Osteoblast (primary cell): ENCODE measurements around the gene OR4F6. TPM values are rescaled to one million over a fixed set of nuclear protein-coding genes. Genes with fewer than 3 reads are reported as not detected.
A peak's percentile ranks its signal among the peaks of the same experiment; 100 is the strongest.

Source experiments
- DNase-seq: peaks from one replicate; pipeline ENCODE4 v3.0.0; 2011; ENCODE audit warnings: low spot score, mixed read lengths; ENCODE audit not compliant: insufficient read length; ENCODE audit errors: missing footprints
- H2AFZ ChIP-seq: 2 replicates; pipeline ENCODE4 v1.6.0; 2011; ENCODE audit warnings: mild to moderate bottlenecking, low read length
- H3K27ac ChIP-seq: 2 replicates; pipeline ENCODE4 v1.5.1; 2011; ENCODE audit warnings: mild to moderate bottlenecking, low read depth, low read length, moderate library complexity
- H3K27me3 ChIP-seq: 2 replicates; pipeline ENCODE4 v1.6.0; 2012; ENCODE audit warnings: mild to moderate bottlenecking, control low read depth, inconsistent platforms, low read length, moderate library complexity; ENCODE audit not compliant: insufficient read depth
- H3K36me3 ChIP-seq: 2 replicates; pipeline ENCODE4 v1.5.1; 2011; ENCODE audit warnings: mild to moderate bottlenecking, low read length, control low read depth, moderate library complexity; ENCODE audit not compliant: insufficient read depth
- H3K4me1 ChIP-seq: 2 replicates; pipeline ENCODE4 v1.5.1; 2011; ENCODE audit warnings: mild to moderate bottlenecking, low read length, control low read depth, moderate library complexity; ENCODE audit not compliant: insufficient read depth
- H3K4me2 ChIP-seq: 2 replicates; pipeline ENCODE4 v1.6.0; 2011; ENCODE audit warnings: mild to moderate bottlenecking, low read length; ENCODE audit not compliant: insufficient read depth
- H3K4me3 ChIP-seq: fragments of 200-600 bp; sonication (generic); 3 replicates; pipeline ENCODE4 v1.5.1; 2012; ENCODE audit warnings: mild to moderate bottlenecking, low read length, inconsistent platforms; ENCODE audit not compliant: insufficient read depth
- H3K79me2 ChIP-seq: 2 replicates; pipeline ENCODE4 v1.6.0; 2012; ENCODE audit warnings: mild to moderate bottlenecking, low read length, control low read depth, inconsistent platforms; ENCODE audit not compliant: insufficient read depth
- H3K9me3 ChIP-seq: 2 replicates; pipeline ENCODE4 v1.5.1; 2011; ENCODE audit warnings: low read depth, low read length, control low read depth
- H4K20me1 ChIP-seq: 2 replicates; pipeline ENCODE4 v1.6.0; 2012; ENCODE audit warnings: mild to moderate bottlenecking, low read length, control low read depth; ENCODE audit not compliant: insufficient read depth
- CTCF ChIP-seq: IDR thresholded peaks from 2 replicates; pipeline ENCODE4 v1.5.1; 2011; ENCODE audit warnings: mild to moderate bottlenecking, low read depth, low read length, moderate library complexity; ENCODE audit errors: extremely low read depth
- total RNA-seq: library from RNA; depleted of rRNA; stranded (reverse); fragments of >200 nt; gene quantifications from 2 replicates; pipeline ENCODE4 v1.2.3, GENCODE V29; 2012

Gene OR4F6
- total RNA-seq, 1 donor = not detected

GRCh38 chr15:101795455-101795854 lies 7.9 kb upstream of the OR4F6 start:
- Histone ChIP-seq H3K4me2 (no peak overlapping the region), H3K9me3 (no peaks in the 10 kb centered on the region), H3K4me1 (peaks cover 8% of the 10 kb centered on the region), H3K27me3 (no peaks in the 10 kb centered on the region), H3K4me3 (no peak overlapping the region), H4K20me1 (no peaks in the 10 kb centered on the region), H3K27ac (no peak overlapping the region), H2AFZ (no peak overlapping the region), H3K79me2 (no peaks in the 10 kb centered on the region), H3K36me3 (no peaks in the 10 kb centered on the region)
- no peak for TF ChIP-seq CTCF
- peak; percentile 82 for DNase-seq

GRCh38 chr15:101799665-101800064 lies 3.6 kb upstream of the OR4F6 start:
- no peak for DNase-seq

GRCh38 chr15:101801048-101801447 lies 2.3 kb upstream of the OR4F6 start:
- no peak for TF ChIP-seq CTCF
- no peak overlapping the region for H3K27ac ChIP-seq
- no peaks in the 10 kb centered on the region for H3K27me3 ChIP-seq
- no peaks in the 10 kb centered on the region for H3K4me1 ChIP-seq
- no peak overlapping the region for H3K4me2 ChIP-seq
- H3K79me2 ChIP-seq = no peaks in the 10 kb centered on the region
- DNase-seq = no peak
- no peaks in the 10 kb centered on the region for H3K36me3 ChIP-seq
- no peak overlapping the region for H2AFZ ChIP-seq
- no peaks in the 10 kb centered on the region for H4K20me1 ChIP-seq
- H3K9me3 ChIP-seq = no peaks in the 10 kb centered on the region
- no peak overlapping the region for H3K4me3 ChIP-seq

More at GRCh38 chr15:101799665-101800064, 3.6 kb upstream of the OR4F6 start:
- H2AFZ ChIP-seq = no peak overlapping the region
- peaks cover 8% of the 10 kb centered on the region for H3K4me1 ChIP-seq
- no peaks in the 10 kb centered on the region for H4K20me1 ChIP-seq
- TF ChIP-seq CTCF = no peak
- H3K27me3 ChIP-seq = no peaks in the 10 kb centered on the region
- no peak overlapping the region for H3K4me2 ChIP-seq
- no peaks in the 10 kb centered on the region for H3K9me3 ChIP-seq
- H3K27ac ChIP-seq = no peak overlapping the region
- H3K4me3 ChIP-seq = no peak overlapping the region
- no peaks in the 10 kb centered on the region for H3K36me3 ChIP-seq
- H3K79me2 ChIP-seq = no peaks in the 10 kb centered on the region

- Histone ChIP-seq H3K27ac (no peak overlapping the region), H3K4me2 (no peak overlapping the region), H2AFZ (no peak overlapping the region), H3K27me3 (no peaks in the 10 kb centered on the region), H3K9me3 (no peaks in the 10 kb centered on the region), H3K4me1 (peaks cover 7% of the 10 kb centered on the region), H3K79me2 (no peaks in the 10 kb centered on the region), H3K4me3 (no peak overlapping the region), H4K20me1 (no peaks in the 10 kb centered on the region), H3K36me3 (no peaks in the 10 kb centered on the region)
- TF ChIP-seq CTCF = no peak
- no peak for DNase-seq
These were observed 367 bp downstream of the OR4F6 start for GRCh38 chr15:101803676-101804075.
